SK-N-SH (cell line): ENCODE results near the gene CR1.
"Not testable (repeated sequence)": the region's sequence is repeated elsewhere in the genome, so short reads cannot be mapped to it uniquely, and the experiment has no call there.

ENCODE experiments used
- CTCF ChIP-seq: fragments of 200-600 bp; sonication (generic); IDR thresholded peaks from 2 replicates; pipeline ENCODE4 v1.6.1; 2017; ENCODE audit warnings: antibody characterized with exemption, mild to moderate bottlenecking, moderate library complexity
- SIN3A ChIP-seq: IDR thresholded peaks from 2 replicates; pipeline ENCODE4 v1.6.1; 2012; ENCODE audit warnings: low read depth, mild to moderate bottlenecking, low read length, moderate library complexity, borderline replicate concordance
- SMC3 ChIP-seq: IDR thresholded peaks from 2 replicates; pipeline ENCODE4 v1.6.1; 2012; ENCODE audit warnings: low read depth, low read length, improper control_type of control experiment
- TF ChIP-seq, protein P1 (sequence below): IDR thresholded peaks from 2 replicates; pipeline ENCODE4 v1.4.0; 2012; ENCODE audit warnings: low read depth

DNA sequence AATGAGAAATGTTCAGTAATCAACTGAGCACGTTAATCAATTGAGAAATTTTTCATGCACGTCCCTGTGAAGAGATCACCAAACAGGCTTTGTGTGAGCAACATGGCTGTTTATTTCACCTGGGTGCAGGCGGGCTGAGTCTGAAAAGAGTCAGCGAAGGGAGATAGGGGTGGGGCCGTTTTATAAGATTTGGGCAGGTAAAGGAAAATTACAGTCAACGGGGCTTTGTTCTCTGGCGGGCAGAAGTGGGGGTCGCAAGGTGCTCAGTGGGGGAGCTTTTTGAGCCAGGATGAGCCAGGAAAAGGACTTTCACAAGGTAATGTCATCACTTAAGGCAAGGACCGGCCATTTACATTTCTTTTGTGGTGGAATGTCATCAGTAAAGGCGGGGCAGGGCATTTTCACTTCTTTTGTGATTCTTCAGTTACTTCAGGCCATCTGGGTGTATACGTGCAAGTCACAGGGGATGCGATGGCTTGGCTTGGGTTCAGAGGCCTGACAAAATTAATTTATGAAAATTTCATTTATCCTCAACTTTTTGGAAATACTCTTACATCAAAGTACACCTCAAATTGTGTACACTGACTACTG lies 137.8 kb downstream of the CR1 start:
- TF ChIP-seq, protein P1, sequence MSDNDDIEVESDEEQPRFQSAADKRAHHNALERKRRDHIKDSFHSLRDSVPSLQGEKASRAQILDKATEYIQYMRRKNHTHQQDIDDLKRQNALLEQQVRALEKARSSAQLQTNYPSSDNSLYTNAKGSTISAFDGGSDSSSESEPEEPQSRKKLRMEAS, result not testable (repeated sequence)
- not testable (repeated sequence) for TF ChIP-seq CTCF, SIN3A, SMC3
